ENCODE data around the gene TRUB2. TPM values are rescaled to one million over a fixed set of nuclear protein-coding genes. Genes with fewer than 3 reads are reported as not detected.

The TRUB2 gene
- total and polyA plus RNA-seq, 2 of the 13 experiments (the other 11 are each of a cell fraction or from before 2014, with no cell fraction given), result 22.3 to 41.2 TPM

DNA sequence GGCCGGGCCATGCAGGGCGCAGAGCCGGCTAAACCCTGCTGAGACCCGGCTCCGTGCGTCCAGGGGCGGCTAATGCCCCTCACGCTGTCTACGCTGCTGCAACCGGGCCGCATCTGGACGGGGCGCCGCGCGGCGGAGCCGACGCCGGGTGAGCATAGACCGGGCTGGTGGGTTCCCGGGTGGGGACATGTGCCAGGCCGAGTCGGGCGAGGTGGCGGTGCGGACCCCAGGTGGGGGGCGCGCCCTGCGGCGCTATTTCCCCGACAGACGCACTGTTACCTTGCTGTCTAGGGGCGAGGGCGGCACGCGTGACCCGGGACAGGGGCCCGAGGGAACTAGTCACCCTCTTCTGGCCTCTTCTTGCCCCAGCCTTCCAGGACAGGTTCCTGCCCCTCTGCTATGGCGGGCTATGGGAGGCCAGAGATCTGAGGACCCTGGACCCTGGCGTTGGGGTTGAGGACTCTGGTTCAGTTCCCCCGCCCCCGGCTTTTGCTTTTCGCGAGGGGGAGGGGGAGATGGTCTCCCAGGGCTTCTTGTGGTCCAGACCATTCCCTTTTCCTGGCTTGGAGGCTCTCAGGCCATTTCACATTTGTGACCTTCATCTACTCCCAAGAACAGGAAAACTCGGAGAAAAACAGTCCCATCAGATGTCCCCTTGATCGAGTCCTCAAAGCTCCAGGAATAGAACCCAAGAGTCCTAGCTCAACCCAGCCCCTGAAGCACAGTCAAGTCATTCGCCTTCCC is 18.6 kb upstream of the TRUB2 start:
- Histone ChIP-seq H3K27ac (ENCODE audit: extremely low read length, insufficient read depth, low read length) (peak overlapping the region; percentile 68), H3K4me3 (replicated peaks in 1 of 3; ENCODE audit: insufficient read depth in 1 of 3, low read depth in 2 of 3, low read length in 3 of 3) (peak overlapping the region; percentile 85 to 95 (median 87)), H3K4me1 (ENCODE audit: insufficient read depth, low read length) (peaks cover 19% of the 10 kb centered on the region), H3K4me2 (ENCODE audit: low read depth, low read length) (peak overlapping the region; percentile 99), H3K36me3 (replicated peaks in 1 of 2; ENCODE audit: control insufficient read depth in 1 of 2, insufficient read depth in 2 of 2, low read length in 2 of 2) (peaks cover 10 to 24% of the 10 kb centered on the region in 2 experiments; a peak in 4 of 5 replicates), H3K27me3 (ENCODE audit: control insufficient read depth in 1 of 2, insufficient read depth in 2 of 2, low read length in 2 of 2) (no peaks in the 10 kb centered on the region), H3K9ac (ENCODE audit: insufficient read depth, low read depth, low read length) (peak overlapping the region; percentile 76), H2AFZ (ENCODE audit: low read length) (peak overlapping the region; percentile 7), H3K79me2 (ENCODE audit: insufficient read depth, low read length) (no peaks in the 10 kb centered on the region), H3K9me3 (ENCODE audit: low read length) (no peaks in the 10 kb centered on the region), H4K20me1 (ENCODE audit: insufficient read depth, low read length) (no peaks in the 10 kb centered on the region)
- WGBS (ENCODE audit: low lambda C conversion rate), result 0% methylated on average over 17 of the region's 48 CpGs
- no peak for FAIRE-seq
- ChIA-PET POLR2A (interaction anchor here (0.9 to 1.8 kb wide), 12 partner anchors 10 to 80 kb away, joined by 3 to 14 read pairs (median 4); partner anchors contain the start of genes CERCAM, GOLGA2, SWI5 and URM1), CTCF (ENCODE audit: low intra/inter-chr PET ratio, low total read pairs) (interaction anchor here (3.3 kb wide), 1 partner anchor 45 kb away, joined by 29 read pairs; no protein-coding TSS in a partner anchor)
- in situ Hi-C loops (cut with HindIII; ENCODE audit: extremely low pct_ligation_motif_present, low pct_unique_long_range_greater_than_20kb), result loop anchor here (5.0 kb wide), 1 partner anchor 44 kb away; no protein-coding TSS in a partner anchor
- intact Hi-C loops (cut with micrococcal nuclease; ENCODE audit: unreplicated experiment), result loop anchor here (1.0 to 2.0 kb wide), 2 partner anchors 18 to 46 kb away; partner anchors contain the start of genes COQ4 and TRUB2
- peak; percentile 72 for ATAC-seq
- BruUV-seq (replicated peaks), result no TSS peak
- peak; percentile 11 for DNase-seq (ENCODE audit: low spot score)
- no peak for TF ChIP-seq THYN1 (CRISPR knock-in tag; IDR thresholded peaks at IDR 0.05; ENCODE audit: borderline replicate concordance, low read depth)
- TF ChIP-seq HOXD1 (CRISPR knock-in tag; IDR thresholded peaks at IDR 0.05), result no peak
- TF ChIP-seq HMGA1 (CRISPR knock-in tag; conservative IDR thresholded peaks at IDR 0.05), result no peak
- TF ChIP-seq ZNF792 (CRISPR knock-in tag; IDR thresholded peaks at IDR 0.05), result no peak
- TF ChIP-seq HDAC2 (CRISPR knock-in tag; IDR thresholded peaks at IDR 0.05), result no peak
- TF ChIP-seq ZNF552 (CRISPR knock-in tag; IDR thresholded peaks at IDR 0.05; ENCODE audit: borderline replicate concordance), result no peak
- TF ChIP-seq, protein P1, sequence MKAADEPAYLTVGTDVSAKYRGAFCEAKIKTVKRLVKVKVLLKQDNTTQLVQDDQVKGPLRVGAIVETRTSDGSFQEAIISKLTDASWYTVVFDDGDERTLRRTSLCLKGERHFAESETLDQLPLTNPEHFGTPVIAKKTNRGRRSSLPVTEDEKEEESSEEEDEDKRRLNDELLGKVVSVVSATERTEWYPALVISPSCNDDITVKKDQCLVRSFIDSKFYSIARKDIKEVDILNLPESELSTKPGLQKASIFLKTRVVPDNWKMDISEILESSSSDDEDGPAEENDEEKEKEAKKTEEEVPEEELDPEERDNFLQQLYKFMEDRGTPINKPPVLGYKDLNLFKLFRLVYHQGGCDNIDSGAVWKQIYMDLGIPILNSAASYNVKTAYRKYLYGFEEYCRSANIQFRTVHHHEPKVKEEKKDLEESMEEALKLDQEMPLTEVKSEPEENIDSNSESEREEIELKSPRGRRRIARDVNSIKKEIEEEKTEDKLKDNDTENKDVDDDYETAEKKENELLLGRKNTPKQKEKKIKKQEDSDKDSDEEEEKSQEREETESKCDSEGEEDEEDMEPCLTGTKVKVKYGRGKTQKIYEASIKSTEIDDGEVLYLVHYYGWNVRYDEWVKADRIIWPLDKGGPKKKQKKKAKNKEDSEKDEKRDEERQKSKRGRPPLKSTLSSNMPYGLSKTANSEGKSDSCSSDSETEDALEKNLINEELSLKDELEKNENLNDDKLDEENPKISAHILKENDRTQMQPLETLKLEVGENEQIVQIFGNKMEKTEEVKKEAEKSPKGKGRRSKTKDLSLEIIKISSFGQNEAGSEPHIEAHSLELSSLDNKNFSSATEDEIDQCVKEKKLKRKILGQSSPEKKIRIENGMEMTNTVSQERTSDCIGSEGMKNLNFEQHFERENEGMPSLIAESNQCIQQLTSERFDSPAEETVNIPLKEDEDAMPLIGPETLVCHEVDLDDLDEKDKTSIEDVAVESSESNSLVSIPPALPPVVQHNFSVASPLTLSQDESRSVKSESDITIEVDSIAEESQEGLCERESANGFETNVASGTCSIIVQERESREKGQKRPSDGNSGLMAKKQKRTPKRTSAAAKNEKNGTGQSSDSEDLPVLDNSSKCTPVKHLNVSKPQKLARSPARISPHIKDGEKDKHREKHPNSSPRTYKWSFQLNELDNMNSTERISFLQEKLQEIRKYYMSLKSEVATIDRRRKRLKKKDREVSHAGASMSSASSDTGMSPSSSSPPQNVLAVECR (CRISPR knock-in tag; IDR thresholded peaks at IDR 0.05; ENCODE audit: borderline replicate concordance), result peak; percentile 61; the same call in 1 of the 2 replicates
- peak; percentile 84 for TF ChIP-seq ZNF777 (CRISPR knock-in tag; IDR thresholded peaks at IDR 0.05)
- no peak for TF ChIP-seq ZSCAN22 (CRISPR knock-in tag; IDR thresholded peaks at IDR 0.05)
- TF ChIP-seq ZNF256 (CRISPR knock-in tag; conservative IDR thresholded peaks at IDR 0.05), result no peak
- no peak for TF ChIP-seq CC2D1A (CRISPR knock-in tag; IDR thresholded peaks at IDR 0.05)
- TF ChIP-seq FOXP1 (IDR thresholded peaks at IDR 0.05), result no peak
- no peak for TF ChIP-seq FOXP1 (CRISPR knock-in tag; IDR thresholded peaks at IDR 0.05)
- TF ChIP-seq ARNT (IDR thresholded peaks at IDR 0.05), result no peak
- TF ChIP-seq, protein P2, sequence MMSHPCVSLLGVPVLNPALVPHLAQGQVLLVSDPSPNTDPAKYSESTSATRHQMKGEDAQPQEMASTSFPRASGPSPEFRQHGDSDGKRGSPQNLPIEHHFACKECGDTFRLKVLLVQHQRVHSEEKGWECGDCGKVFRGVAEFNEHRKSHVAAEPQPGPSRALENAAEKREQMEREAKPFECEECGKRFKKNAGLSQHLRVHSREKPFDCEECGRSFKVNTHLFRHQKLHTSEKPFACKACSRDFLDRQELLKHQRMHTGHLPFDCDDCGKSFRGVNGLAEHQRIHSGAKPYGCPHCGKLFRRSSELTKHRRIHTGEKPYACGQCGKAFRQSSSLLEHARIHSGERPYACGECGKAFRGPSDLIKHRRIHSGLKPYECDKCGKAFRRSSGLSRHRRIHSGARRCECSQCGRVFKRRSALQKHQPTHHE (CRISPR knock-in tag; IDR thresholded peaks at IDR 0.05; ENCODE audit: borderline replicate concordance), result 0 out of 2 replicates have a peak, but pooled peaks have one; percentile 57
- TF ChIP-seq, protein P3, sequence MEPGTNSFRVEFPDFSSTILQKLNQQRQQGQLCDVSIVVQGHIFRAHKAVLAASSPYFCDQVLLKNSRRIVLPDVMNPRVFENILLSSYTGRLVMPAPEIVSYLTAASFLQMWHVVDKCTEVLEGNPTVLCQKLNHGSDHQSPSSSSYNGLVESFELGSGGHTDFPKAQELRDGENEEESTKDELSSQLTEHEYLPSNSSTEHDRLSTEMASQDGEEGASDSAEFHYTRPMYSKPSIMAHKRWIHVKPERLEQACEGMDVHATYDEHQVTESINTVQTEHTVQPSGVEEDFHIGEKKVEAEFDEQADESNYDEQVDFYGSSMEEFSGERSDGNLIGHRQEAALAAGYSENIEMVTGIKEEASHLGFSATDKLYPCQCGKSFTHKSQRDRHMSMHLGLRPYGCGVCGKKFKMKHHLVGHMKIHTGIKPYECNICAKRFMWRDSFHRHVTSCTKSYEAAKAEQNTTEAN (CRISPR knock-in tag; conservative IDR thresholded peaks at IDR 0.05), result no peak
- TF ChIP-seq ESRRA (CRISPR knock-in tag; IDR thresholded peaks at IDR 0.05; ENCODE audit: low read depth), result no peak
- TF ChIP-seq ZSCAN12 (CRISPR knock-in tag; IDR thresholded peaks at IDR 0.05), result no peak
- no peak for TF ChIP-seq JUN (CRISPR knock-in tag; IDR thresholded peaks at IDR 0.05)
- TF ChIP-seq ZNF572 (CRISPR knock-in tag; IDR thresholded peaks at IDR 0.05), result no peak
